HG03457 (cell line): ENCODE measurements around the gene ACAP3.

ENCODE experiments used
- ATAC-seq: cut with Tn5 transposase; IDR thresholded peaks from one replicate; pipeline ENCODE4 v1.9.1; 2021; ENCODE audit warnings: moderate number of reproducible peaks; ENCODE audit not compliant: unreplicated experiment

ACAP3 gene

DNA sequence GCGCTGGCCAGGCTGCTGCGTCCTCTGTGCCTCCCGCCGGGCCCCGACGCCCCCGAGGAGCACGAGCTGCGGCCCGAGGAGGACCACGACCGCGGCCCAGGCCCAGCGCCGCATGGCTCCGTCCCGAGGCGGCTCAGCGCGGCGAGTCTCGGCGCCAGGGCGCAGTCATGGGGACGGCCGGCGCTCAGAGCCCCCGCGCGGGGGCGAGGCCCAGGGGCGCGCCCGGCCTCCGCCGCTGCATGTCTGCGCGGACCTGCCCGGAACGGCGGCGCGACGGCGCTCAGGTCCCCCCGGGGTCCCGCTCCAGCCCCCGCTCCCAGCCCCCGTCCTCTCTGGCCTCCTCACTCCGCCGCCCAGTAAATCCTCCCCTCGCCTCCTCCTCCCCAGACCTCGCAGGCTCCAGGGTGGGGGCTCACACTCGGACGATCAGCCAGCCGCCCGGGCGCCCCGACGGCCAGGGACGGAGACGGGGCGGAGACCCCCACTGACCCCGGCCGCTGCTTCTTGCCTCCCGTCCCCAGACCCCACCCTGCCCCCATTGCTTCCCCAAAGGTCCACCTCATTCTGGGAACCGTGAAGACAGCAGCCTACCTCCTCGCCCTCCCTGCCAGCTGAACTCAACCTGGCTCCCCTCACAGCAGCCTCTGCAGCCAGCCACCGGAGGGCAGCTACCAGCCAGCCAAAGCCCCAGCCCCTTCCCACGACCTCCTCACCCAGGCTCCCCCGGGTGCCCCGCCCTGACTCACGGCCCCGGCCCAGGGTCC, 61.0 kb downstream of the ACAP3 start, which contains the start of gene C1QTNF12:
Gene C1QTNF12, minus strand, starts transcription at position 146 of the 764 bp plus-strand sequence. Its CDS starts 32 bp downstream, at position 114.
- no peak for ATAC-seq

GRCh38 chr1:1245817-1246576, 61.7 kb downstream of the ACAP3 start:
- ATAC-seq = no peak

GRCh38 chr1:1245178-1245816, 62.4 kb downstream of the ACAP3 start:
- ATAC-seq = no peak

DNA sequence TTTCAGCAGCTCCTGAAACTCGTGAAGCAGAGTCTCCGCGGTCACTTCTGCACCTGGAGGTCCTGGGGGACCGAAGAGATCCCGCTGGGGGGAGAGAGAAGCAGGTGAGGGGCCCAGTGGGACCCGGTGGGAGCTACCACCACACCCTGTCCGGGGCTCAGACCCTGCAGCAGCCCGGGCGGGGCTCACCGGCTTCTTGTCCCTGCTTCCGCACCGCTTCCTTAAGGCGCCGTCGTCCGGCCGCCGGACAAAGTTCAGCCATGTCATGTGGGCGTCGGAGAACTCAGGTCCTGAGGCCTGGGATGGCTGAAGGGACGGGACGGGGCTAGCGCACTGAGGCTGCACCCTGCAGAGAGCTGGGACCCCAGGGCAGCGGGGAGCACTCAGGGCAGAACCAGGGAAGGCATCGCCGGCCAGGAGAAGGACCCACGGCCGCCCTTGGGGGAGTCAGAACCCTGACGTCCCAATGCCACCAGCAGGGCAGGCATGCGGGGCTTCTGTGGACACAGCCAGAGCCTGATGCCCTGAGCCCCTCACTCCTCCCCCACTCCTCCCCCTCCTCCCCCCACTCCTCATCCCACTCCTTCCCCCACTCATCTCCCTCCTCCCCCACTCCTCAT, 63.4 kb downstream of the ACAP3 start:
- ATAC-seq = no peak

GRCh38 chr1:1243807-1244191, 63.9 kb downstream of the ACAP3 start:
- no peak for ATAC-seq

- no peak for ATAC-seq
Measured at GRCh38 chr1:1243266-1243660, 64.5 kb downstream of the ACAP3 start.

- ATAC-seq = no peak
Measured at GRCh38 chr1:1242461-1243265, 65.1 kb downstream of the ACAP3 start.
